Mucosa of gallbladder (tissue), 1 donor: ENCODE measurements around the gene ATP5F1A. TPM values are rescaled to one million over a fixed set of nuclear protein-coding genes. Genes with fewer than 3 reads are reported as not detected.
"Not testable (repeated sequence)": the region's sequence is repeated elsewhere in the genome, so short reads cannot be mapped to it uniquely, and the experiment has no call there.

Experiments
- DNase-seq: peaks from one replicate; pipeline ENCODE4 v3.0.0-alpha.2; 2020; ENCODE audit warnings: low spot score
- total RNA-seq: library from RNA; stranded (reverse); gene quantifications from one replicate; pipeline ENCODE4 v1.2.1, GENCODE V29; 2021
- donor health status: DM: no; HTN: no; CAD: no.

The ATP5F1A gene
- total RNA-seq, 1 donor from 2014 or later = 378 TPM

DNA sequence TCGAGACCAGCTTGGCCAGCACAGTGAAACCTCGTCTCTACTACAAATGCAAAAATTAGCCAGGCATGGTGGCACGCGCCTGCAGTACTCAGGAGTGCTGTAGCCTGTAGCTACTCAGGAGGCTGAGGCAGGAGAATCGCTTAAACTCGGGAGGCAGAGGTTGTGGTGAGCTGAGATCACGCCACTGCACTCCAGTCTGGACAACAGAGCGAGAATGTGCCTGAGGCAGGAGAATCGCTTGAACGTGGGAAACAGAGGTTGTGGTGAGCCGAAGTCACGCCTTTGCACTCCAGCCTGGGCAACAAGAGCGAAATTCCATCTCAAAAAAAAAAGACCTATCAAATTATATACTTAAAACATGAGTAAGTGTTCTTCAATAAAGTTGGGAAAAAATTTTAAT is 50.7 kb downstream of the ATP5F1A start:
- not testable (repeated sequence) for DNase-seq

DNA sequence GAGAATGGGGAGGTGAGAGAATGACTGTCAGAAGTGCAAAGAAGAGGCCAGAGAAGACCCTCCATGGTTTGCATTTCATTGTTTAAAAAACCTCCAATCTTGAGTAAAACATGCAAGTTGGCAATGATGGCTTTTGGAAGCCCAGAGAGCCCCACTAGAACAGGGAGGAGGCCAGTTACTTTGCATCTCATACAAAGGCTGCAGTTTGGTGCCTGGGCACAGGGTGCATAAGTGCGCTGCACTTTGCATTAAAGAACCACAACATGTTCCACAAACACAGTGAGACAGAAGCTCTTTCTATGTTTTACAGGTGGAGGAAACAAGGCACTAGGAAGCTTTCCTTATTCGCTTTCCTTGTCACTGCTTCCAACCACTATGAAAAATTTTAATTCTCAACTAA is 51.4 kb downstream of the ATP5F1A start:
- DNase-seq = no peak

DNA sequence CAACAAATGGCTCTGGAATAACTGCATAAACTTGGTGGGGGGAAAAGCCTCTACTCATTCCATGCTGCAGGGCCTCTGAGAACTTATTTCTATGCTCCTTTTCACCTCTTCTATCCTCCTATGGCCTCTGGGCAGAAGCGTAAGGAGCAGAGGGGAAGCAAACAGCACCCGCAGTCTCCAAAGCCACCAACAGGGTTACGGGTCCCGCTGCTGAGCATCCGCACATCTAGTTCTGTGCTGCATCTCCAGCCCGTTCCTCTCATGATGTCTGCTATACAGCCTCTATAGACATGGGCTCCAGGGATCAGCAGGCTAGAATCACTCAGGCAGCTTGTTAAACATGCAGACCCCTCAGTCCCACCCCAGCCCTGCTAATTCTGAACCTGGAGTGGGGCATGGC is 52.0 kb downstream of the ATP5F1A start:
- no peak for DNase-seq

DNA sequence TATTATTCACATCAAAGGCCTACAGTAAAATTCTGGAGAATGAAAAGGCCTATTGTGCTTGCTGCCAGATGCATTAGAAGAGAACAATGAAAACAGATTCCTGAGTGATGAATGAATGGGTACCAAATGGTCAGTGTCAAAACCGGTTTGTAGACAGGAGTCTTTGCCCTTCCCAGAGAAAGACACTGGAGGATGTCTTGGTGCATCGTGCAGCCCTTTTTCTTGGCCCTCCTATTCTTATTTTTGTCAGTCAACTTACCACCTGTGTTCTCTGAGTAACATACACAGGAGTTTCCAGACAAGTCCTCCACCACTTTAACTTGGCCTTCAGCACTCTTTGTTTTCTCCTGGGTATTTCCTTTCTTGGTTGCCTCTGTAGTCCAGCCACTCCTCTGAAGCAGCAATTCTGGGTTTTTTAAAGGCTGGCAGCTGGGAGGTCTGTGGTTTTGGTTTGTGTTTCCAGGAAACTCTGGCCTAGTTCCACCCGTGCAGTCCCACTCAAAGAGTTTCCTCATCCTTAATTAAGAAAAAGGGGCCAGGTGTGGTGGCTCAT is 55.4 kb downstream of the ATP5F1A start:
- no peak for DNase-seq

DNA sequence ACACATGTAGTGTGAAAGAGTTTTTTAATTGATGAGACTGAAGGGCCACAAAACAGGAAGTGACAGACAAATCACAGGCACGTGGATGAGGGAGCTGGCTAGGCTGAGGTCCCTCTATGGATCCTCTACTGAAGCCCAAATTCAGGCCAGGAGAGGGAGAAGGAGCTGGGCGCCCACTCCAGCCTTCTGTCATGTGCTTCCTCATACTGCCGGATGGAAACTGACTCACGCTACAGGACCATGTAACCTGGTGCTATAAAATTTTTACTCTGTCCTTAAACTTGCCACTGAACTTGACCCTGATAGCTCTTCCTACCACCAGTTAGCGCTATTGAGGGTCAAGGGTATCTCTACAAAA is 57.4 kb downstream of the ATP5F1A start:
- no peak for DNase-seq

DNA sequence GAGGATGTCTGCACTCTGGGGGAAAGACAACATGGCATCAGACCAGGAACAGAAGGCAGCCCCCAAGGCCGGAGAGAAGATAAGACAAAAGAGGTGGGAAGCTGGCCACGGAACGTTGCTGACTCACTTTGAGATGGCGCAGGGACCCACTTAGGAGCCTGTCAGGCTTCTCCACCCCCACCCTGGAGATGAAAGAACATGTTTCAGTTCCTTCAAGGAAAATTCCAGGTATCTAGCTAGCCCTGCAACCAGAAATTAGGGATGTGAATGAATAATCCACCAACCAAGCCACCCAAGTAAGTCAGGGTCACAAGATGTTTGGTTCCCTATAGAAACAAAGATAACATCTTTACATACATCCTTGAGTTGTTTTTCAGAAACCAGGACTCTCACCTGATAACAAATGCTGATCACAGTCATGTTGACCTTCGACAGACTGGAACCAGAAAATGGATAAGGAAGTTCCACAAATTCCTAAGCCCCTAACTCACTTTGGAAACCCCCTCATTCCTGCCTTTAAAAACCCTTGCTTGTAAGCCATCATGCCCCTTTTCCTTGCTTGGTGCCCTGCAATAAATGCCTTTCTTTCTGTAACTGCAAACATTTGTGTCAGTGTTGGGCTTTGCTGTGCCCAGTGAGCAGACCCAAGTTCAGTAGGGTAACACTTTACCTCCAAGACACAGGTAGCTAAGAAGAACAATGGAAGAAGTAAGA is 57.9 kb downstream of the ATP5F1A start:
- DNase-seq = no peak

DNA sequence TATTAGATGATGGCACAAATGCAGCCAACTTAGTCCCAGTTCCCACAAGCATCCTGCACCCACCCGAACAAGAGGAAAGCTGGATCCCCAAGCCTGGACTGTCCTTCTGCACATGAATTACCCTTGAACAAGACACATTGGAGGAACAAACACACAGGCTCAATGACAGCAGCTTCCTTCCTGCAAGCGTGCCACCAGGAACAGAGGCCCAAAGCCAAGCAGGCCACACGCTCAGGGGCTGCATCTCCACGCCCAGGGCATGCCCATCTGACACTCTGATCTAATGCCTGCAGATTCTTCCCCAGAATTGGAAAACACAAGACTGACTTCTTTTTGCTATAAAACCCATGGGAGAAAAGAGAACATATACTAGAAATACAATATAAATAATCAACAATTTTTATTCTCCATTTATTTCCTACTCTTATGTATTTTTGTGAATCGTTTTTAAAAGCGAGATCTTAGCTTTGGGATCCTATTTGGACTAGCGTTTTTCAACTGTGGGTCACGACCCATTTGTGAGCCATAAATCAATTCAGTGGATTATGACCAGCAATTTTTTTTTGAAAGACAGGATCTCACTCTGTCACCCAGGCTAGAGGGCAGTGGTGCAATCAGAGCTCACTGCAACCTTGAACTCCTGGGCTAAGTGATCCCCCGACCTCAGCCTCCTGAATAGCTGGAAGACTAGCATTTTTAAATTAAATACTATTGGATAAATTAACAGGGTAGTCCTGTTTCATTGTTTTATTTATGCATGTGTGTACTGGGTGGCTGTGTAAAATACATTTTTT is 60.4 kb downstream of the ATP5F1A start:
- no peak for DNase-seq

DNA sequence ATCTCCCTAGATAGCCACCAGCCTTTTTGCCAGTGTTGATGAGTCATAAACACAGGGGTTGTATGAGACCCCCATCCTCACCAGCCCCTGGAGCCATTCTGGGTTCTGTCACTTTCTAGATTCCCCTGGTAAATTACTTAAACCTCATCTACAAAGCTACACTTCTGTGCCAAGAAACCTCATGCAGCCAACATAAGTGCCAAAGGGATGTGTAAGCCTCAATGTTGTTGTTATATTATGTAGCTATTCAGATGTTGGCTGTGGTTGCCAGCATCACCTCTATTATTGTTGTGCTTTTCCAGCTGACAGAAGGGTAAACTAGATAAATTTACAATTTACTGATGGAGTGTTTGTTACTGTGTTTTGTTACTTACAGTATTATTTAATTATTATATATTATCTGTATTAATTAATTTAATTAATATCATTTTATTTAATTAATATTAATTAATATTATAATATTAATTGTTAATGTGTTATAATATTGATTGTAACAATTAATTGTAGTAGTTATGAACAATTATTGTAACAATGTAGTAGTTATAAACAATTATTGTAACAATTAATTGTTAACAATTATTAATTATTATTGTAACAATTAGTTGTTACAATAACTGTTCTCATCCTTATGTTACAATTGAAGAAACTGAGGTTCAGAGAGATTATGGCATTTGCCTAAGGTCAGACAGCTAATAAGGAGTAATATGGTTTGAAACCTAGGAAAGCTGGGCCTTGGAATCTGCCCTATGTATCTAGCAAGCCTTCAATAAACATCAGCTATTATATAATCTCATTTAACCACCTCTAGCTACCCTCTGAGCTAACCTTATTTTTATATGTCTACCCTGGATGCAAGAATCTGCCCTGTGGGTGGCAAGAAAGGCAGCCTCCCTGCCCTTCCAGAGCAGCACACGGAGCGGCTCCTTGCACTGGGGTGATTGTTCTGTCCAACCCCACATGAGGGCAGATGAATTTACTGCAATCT is 62.1 kb downstream of the ATP5F1A start:
- DNase-seq = no peak

DNA sequence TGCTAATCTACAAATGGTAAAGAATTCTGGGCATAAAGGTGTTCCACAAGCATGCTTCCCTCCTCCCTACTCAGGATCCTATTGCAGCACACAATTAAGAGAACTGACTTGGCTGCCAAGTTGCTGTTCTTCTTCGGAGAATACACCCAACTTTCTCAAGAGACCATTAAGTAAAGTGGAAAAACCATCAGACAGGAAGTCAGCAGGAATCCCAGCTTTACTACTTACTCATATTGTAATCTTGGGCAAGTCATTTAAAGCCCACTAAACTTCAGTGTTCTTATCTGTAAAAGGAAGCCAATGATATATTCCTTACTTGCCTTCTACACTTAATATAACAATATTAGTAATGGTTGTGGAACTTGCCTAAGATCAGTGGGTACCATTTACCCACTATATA is 63.9 kb downstream of the ATP5F1A start:
- DNase-seq = no peak

DNA sequence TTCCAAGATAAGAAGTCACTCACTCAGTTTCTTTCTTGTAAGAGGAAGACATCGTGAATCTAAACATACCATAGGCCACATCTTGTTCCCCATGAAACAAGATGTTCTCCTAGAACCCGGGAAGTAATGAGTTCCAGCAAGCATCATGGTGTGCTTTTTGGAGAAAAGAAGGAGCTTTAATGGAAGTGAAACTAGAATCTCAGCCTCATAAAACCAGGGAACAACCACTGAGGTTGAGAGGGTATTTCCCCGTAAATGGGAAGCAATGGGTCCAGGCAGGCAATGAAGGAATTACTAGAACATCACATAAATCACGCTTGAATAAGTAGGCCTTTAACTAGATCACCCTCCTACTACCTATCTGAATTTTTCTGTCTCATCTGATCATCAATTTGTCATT is 66.4 kb downstream of the ATP5F1A start:
- DNase-seq = no peak

Other genes starting within 250 kb of the ATP5F1A start
- gene EPG5, start 131.0 kb downstream of the ATP5F1A start, total RNA-seq = 25.7 TPM
- gene PSTPIP2, start 26.0 kb downstream of the ATP5F1A start, total RNA-seq = 7.0 TPM
- 14.4 TPM for gene HAUS1, start 6.1 kb upstream of the ATP5F1A start, total RNA-seq